IPS DF 6.9 (cell line): ENCODE measurements around the gene THSD1.

ENCODE experiments used
- DNase-seq: peaks from one replicate; pipeline ENCODE4 v3.0.0-alpha.2; 2013; ENCODE audit warnings: low read depth, low spot score
- H3K27ac ChIP-seq: one replicate; pipeline ENCODE4 v1.5.1; 2013; ENCODE audit warnings: low read length, control low read depth
- H3K27me3 ChIP-seq: 2 replicates; pipeline ENCODE4 v1.6.1; 2013; ENCODE audit warnings: mild to moderate bottlenecking, low read length; ENCODE audit not compliant: control insufficient read depth, insufficient read depth
- H3K36me3 ChIP-seq: 2 replicates; pipeline ENCODE4 v1.6.1; 2013; ENCODE audit warnings: low read length; ENCODE audit not compliant: control insufficient read depth, insufficient read depth
- H3K4me1 ChIP-seq: 2 replicates; pipeline ENCODE4 v1.6.1; 2013; ENCODE audit warnings: low read length; ENCODE audit not compliant: control insufficient read depth, insufficient read depth
- H3K4me3 ChIP-seq: 2 replicates; pipeline ENCODE4 v1.5.1; 2013; ENCODE audit warnings: mild to moderate bottlenecking, low read length
- H3K9me3 ChIP-seq: 2 replicates; pipeline ENCODE4 v1.6.1; 2013; ENCODE audit warnings: low read length, inconsistent platforms; ENCODE audit not compliant: control insufficient read depth, insufficient read depth
- WGBS: extraction: QIAGEN DNeasy Blood & Tissue Kit; methylation state at CpG from one replicate; pipeline ENCODE4 v1.1.7; 2013; ENCODE audit warnings: mixed read lengths, missing lambda C conversion rate; ENCODE audit not compliant: insufficient read length, insufficient coverage; 5-methylcytosine and 5-hydroxymethylcytosine counted together

The THSD1 gene, protein sequence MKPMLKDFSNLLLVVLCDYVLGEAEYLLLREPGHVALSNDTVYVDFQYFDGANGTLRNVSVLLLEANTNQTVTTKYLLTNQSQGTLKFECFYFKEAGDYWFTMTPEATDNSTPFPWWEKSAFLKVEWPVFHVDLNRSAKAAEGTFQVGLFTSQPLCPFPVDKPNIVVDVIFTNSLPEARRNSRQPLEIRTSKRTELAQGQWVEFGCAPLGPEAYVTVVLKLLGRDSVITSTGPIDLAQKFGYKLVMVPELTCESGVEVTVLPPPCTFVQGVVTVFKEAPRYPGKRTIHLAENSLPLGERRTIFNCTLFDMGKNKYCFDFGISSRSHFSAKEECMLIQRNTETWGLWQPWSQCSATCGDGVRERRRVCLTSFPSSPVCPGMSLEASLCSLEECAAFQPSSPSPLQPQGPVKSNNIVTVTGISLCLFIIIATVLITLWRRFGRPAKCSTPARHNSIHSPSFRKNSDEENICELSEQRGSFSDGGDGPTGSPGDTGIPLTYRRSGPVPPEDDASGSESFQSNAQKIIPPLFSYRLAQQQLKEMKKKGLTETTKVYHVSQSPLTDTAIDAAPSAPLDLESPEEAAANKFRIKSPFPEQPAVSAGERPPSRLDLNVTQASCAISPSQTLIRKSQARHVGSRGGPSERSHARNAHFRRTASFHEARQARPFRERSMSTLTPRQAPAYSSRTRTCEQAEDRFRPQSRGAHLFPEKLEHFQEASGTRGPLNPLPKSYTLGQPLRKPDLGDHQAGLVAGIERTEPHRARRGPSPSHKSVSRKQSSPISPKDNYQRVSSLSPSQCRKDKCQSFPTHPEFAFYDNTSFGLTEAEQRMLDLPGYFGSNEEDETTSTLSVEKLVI

GRCh38 chr13:52405767-52406494 lies at the start of gene THSD1:
Gene THSD1, minus strand, starts transcription at chr13:52406172. Its CDS starts 3,572 bp downstream, at chr13:52402600.
- WGBS = no CpG with 5 or more reads among the region's 68 CpGs
- peak within 1 kb of the TSS; percentile 52; the same call in 1 of the 2 replicates for H3K4me3 ChIP-seq
- no peak for DNase-seq
- H3K4me1 ChIP-seq = no peaks in the 10 kb centered on the region
- H3K36me3 ChIP-seq = no peaks in the 10 kb centered on the region
- peaks cover 6% of the 10 kb centered on the region; the same call in 1 of the 2 replicates for H3K27me3 ChIP-seq
- H3K9me3 ChIP-seq = no peaks in the 10 kb centered on the region
- H3K27ac ChIP-seq = no peak within 1 kb of the TSS

DNA sequence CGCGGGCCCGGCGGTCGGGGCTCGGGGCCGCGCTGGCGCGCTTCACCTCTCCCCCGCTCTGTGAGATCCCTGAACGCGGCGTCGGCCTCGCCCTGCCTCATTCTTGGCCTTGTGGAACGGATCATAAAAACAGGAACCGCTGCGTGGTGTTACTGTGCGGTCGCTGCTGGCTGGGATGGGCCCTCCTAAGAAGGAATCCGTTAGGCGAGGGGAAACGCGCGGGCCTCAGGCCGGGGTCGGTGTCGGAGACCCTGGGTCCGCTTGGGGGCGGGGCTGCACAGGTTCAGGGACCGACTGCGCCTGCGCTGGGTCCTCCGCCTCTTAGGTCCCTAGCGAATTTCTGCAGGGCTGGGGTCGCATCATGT lies 49.7 kb upstream of the THSD1 start:
- Histone ChIP-seq H3K27ac (no peak overlapping the region), H3K4me3 (peak overlapping the region; percentile 97), H3K36me3 (peaks cover 3% of the 10 kb centered on the region; the same call in 1 of the 2 replicates), H3K4me1 (no peaks in the 10 kb centered on the region), H3K27me3 (no peaks in the 10 kb centered on the region), H3K9me3 (no peaks in the 10 kb centered on the region)
- peak; percentile 27 for DNase-seq
- WGBS = no CpG with 5 or more reads among the region's 37 CpGs

GRCh38 chr13:52454820-52455676 lies 49.1 kb upstream of the THSD1 start, which contains the start of gene CKAP2:
Gene CKAP2, plus strand, starts transcription at chr13:52455478. Its CDS starts 79 bp downstream, at chr13:52455557.
- H3K27ac ChIP-seq = no peak within 1 kb of the TSS
- no CpG with 5 or more reads among the region's 56 CpGs for WGBS
- DNase-seq = peak; percentile 90
- no peaks in the 10 kb centered on the region for H3K27me3 ChIP-seq
- H3K4me1 ChIP-seq = no peaks in the 10 kb centered on the region
- H3K36me3 ChIP-seq = peaks cover 3% of the 10 kb centered on the region; the same call in 1 of the 2 replicates
- no peaks in the 10 kb centered on the region for H3K9me3 ChIP-seq
- H3K4me3 ChIP-seq = peak within 1 kb of the TSS; percentile 97

- H3K36me3 ChIP-seq = no peaks in the 10 kb centered on the region; the same call in 1 of the 2 replicates
- H3K4me3 ChIP-seq = no peak overlapping the region; the same call in 1 of the 2 replicates
- no peaks in the 10 kb centered on the region for H3K9me3 ChIP-seq
- no peaks in the 10 kb centered on the region for H3K4me1 ChIP-seq
- WGBS = no CpG with 5 or more reads among the region's 8 CpGs
- H3K27me3 ChIP-seq = no peaks in the 10 kb centered on the region
- H3K27ac ChIP-seq = no peak overlapping the region
- DNase-seq = no peak
These were observed 48.5 kb upstream of the THSD1 start for GRCh38 chr13:52454459-52454819.

- Histone ChIP-seq H3K9me3 (no peaks in the 10 kb centered on the region), H3K4me1 (no peaks in the 10 kb centered on the region), H3K36me3 (no peaks in the 10 kb centered on the region), H3K27me3 (no peaks in the 10 kb centered on the region), H3K4me3 (no peak overlapping the region), H3K27ac (no peak overlapping the region)
- no peak for DNase-seq
- no CpG with 5 or more reads among the region's 2 CpGs for WGBS
These were observed 46.5 kb upstream of the THSD1 start for GRCh38 chr13:52452470-52452869.

DNA sequence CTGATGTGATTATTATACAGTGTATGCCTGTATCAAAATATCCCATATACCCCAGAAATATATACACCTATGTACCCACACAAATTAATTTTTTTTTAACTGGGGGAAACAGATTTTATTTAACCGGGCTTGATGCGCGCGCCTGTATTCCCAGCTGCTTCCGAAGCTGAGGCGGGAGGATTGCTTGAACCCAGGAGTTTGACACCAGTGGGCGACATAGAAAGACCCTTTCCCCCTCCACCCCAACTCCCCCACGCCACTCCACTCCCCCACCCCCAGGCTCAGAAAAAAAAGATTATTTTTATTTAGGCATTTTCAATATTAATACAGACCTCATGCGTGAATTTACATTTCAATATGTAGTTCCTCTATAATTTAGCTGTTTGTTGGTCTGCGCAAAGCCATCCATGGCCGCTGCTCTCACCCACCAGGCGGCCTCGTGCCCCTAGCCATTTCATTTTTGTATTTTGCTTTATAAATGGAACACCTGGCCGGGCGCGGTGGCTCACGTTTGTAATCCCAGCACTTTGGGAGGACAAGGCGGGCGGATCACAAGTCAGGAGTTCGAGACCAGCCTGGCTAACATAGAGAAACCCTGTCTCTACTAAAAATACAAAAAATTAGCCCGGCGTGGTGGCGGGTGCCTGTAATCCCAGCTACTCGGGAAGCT lies 45.3 kb upstream of the THSD1 start:
- no CpG with 5 or more reads among the region's 24 CpGs for WGBS
- no peak overlapping the region for H3K27ac ChIP-seq
- H3K4me1 ChIP-seq = no peaks in the 10 kb centered on the region
- DNase-seq = no peak
- H3K9me3 ChIP-seq = no peaks in the 10 kb centered on the region
- H3K4me3 ChIP-seq = no peak overlapping the region
- no peaks in the 10 kb centered on the region for H3K27me3 ChIP-seq
- no peaks in the 10 kb centered on the region for H3K36me3 ChIP-seq

DNA sequence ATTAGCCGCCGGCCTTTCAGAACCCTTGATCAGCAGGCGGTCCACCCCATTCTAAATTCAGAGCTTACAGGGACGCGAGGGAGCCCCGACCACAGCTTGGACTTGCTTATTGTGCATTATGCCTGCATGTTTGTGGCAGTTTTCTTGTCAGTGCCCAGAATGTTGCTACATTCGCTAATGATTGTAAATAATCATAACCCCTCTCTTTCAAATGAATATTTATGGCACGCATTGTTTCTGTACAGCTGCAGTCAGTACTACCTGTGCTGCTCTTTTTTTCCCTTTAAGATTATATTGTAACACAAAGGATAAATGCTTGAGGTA lies 44.8 kb upstream of the THSD1 start:
- H3K4me3 ChIP-seq = no peak overlapping the region
- WGBS = no CpG with 5 or more reads among the region's 8 CpGs

GRCh38 chr13:52450012-52450792 lies 44.2 kb upstream of the THSD1 start, which contains the start of gene VPS36:
Gene VPS36, minus strand, starts transcription at chr13:52450634. Its CDS starts 40 bp downstream, at chr13:52450594.
- H3K27ac ChIP-seq = no peak within 1 kb of the TSS
- no peaks in the 10 kb centered on the region for H3K4me1 ChIP-seq
- DNase-seq = peak; percentile 92
- no peaks in the 10 kb centered on the region for H3K27me3 ChIP-seq
- H3K9me3 ChIP-seq = no peaks in the 10 kb centered on the region
- no CpG with 5 or more reads among the region's 105 CpGs for WGBS
- H3K36me3 ChIP-seq = no peaks in the 10 kb centered on the region
- peak within 1 kb of the TSS; percentile 63 for H3K4me3 ChIP-seq

More for the DNA sequence above, 44.8 kb upstream of the THSD1 start:
- no peaks in the 10 kb centered on the region for H3K36me3 ChIP-seq
- no peaks in the 10 kb centered on the region for H3K9me3 ChIP-seq
- no peak for DNase-seq
- no peak overlapping the region for H3K27ac ChIP-seq
- H3K27me3 ChIP-seq = no peaks in the 10 kb centered on the region
- H3K4me1 ChIP-seq = no peaks in the 10 kb centered on the region
